ENCODE results near the gene CREB3. TPM values are rescaled to one million over a fixed set of nuclear protein-coding genes. Genes with fewer than 3 reads are reported as not detected.

Gene CREB3
- total and polyA plus RNA-seq, 12 donors = 47.0 to 142 (median 59.0) TPM

DNA sequence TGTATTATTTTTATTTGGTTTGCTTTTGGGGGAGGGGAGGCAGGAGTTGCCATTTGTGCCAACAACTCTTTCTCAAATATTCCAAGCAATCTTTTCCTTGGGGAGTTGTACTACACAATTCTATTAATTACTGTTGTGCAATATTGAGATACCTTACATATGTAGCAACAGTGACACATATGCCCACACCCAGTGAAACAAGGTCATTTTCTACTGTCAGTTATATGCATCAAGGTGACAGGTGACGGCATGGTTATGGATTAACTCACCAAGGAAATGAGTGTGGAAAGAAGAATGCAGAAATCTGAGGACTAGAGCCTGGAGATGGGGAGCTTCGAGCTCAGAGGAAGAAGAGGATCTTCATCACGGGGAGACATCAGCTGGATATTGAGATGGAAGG, 39.5 kb downstream of the CREB3 start:
- Histone ChIP-seq H3K9me3 (replicated peaks in 1 of 3) (no peaks in the 10 kb centered on the region), H3K4me3 (no peak overlapping the region), H3K4me1 (replicated peaks in 1 of 2) (peaks cover 18 to 32% of the 10 kb centered on the region in 2 donors), H3K27ac (peak overlapping the region in 2 of 5 donors; percentile 5 to 68), H3K36me3 (replicated peaks in 1 of 2) (no peaks in the 10 kb centered on the region), H3K27me3 (no peaks in the 10 kb centered on the region)
- TF ChIP-seq POLR2A (IDR thresholded peaks at IDR 0.05) = no peak
- TF ChIP-seq, protein P1, sequence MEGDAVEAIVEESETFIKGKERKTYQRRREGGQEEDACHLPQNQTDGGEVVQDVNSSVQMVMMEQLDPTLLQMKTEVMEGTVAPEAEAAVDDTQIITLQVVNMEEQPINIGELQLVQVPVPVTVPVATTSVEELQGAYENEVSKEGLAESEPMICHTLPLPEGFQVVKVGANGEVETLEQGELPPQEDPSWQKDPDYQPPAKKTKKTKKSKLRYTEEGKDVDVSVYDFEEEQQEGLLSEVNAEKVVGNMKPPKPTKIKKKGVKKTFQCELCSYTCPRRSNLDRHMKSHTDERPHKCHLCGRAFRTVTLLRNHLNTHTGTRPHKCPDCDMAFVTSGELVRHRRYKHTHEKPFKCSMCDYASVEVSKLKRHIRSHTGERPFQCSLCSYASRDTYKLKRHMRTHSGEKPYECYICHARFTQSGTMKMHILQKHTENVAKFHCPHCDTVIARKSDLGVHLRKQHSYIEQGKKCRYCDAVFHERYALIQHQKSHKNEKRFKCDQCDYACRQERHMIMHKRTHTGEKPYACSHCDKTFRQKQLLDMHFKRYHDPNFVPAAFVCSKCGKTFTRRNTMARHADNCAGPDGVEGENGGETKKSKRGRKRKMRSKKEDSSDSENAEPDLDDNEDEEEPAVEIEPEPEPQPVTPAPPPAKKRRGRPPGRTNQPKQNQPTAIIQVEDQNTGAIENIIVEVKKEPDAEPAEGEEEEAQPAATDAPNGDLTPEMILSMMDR (IDR thresholded peaks at IDR 0.05) = no peak
- WGBS, 4 donors = 68 to 81% (median 74%) methylated on average over 3 of the region's 3 CpGs
- no peak for DNase-seq
- intact Hi-C loops (cut with DNase I) = no loop called here

DNA sequence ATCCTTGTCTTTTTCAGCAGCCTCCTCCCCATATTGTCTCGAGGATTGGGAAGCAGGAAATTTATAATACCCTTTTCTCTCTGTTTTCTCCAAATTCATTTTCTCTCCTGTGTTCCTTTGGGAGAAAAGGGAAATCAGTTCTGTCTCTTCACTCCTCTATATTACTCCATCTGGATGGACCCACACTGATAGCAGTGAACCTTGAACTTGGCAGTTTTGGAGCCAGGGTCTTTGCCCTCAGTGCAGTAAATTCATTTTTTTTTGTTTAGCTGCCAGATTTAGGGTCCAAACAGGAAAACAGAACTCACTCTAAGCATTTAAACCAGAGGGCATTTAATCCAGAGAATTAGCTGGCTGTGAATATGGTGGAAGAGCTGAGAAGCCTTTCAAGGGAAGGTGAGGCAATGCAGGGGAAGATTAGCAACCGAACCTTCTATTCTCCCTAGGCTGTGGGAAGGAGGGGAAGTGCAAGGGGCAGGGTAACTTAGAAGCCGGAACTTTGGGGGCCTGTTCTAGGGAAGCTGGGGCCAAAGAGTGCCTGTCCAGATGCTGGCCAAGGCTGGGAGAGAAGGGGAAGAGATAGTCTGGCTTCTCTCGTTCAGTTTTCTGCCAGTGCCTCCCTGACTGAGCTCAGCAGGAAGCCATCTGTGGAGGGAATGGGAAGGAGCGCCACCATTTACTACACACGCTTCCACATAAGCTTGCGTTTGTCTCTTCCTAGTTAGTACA, 42.6 kb downstream of the CREB3 start:
- DNase-seq = peak in 4 of 7 donors; percentile 31 to 43 (median 38)
- no peak overlapping the region for H3K4me3 ChIP-seq
- H3K27me3 ChIP-seq = no peaks in the 10 kb centered on the region
- intact Hi-C loops (cut with DNase I) = no loop called here
- H3K27ac ChIP-seq = peak overlapping the region in 3 of 5 donors; percentile 28 to 53 (median 28)
- no peaks in the 10 kb centered on the region for H3K9me3 ChIP-seq (replicated peaks in 1 of 3)
- whole genome bisulfite sequencing, 4 donors = 58 to 63% (median 61%) methylated on average over 7 of the region's 7 CpGs
- H3K4me1 ChIP-seq (replicated peaks in 1 of 2) = peaks cover 18 to 32% of the 10 kb centered on the region in 2 donors
- TF ChIP-seq, protein P1 (IDR thresholded peaks at IDR 0.05) = no peak
- TF ChIP-seq POLR2A (IDR thresholded peaks at IDR 0.05) = no peak
- no peaks in the 10 kb centered on the region for H3K36me3 ChIP-seq (replicated peaks in 1 of 2)

DNA sequence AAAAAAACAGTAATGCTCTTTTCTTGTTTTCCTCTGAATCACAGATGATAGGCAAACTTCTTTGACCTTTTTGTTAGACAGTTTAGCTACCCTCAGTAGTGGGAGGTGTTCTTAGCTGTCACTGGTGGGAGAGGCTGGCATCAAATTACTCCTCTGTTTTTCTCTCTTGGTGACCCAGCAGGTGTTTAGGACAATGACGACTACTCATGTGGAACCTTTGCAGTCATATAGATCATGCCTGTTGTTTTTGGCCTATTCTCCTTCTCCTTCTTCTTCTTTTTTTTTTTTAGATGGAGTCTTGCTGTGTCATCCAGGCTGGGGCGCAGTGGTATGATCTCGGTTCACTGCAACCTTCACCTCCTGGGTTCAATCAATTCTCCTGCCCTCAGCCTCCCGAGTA, 43.6 kb downstream of the CREB3 start:
- no peak overlapping the region for H3K4me3 ChIP-seq
- WGBS, 4 donors = 42 to 58% (median 48%) methylated on average over 4 of the region's 4 CpGs
- no peaks in the 10 kb centered on the region for H3K27me3 ChIP-seq
- H3K36me3 ChIP-seq (replicated peaks in 1 of 2) = no peaks in the 10 kb centered on the region
- H3K27ac ChIP-seq = peak overlapping the region in 2 of 5 donors; percentile 28 to 29
- intact Hi-C loops (cut with DNase I) = no loop called here
- H3K4me1 ChIP-seq (replicated peaks in 1 of 2) = peaks cover 9 to 22% of the 10 kb centered on the region in 2 donors
- H3K9me3 ChIP-seq (replicated peaks in 1 of 3) = no peaks in the 10 kb centered on the region
- DNase-seq = no peak
- TF ChIP-seq POLR2A (IDR thresholded peaks at IDR 0.05) = no peak
- TF ChIP-seq, protein P1 (IDR thresholded peaks at IDR 0.05) = no peak

DNA sequence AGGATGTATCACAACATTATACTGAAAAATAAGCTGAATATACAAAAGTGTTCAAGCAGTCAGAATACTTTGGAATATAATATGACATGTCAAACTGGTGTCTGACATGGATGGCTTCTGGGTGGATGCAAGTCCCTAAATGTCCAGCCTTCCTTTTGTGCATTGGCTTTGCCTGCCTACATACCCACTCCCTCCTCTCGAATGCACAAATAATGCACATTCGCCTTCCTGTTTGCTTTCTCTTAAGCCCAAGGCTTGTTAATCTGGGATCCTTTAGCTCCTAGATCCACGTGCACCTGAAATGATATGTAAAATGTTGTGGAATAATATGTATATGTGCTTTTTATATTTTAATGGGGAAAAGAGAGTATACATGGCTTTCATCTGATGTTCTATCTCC, 46.0 kb downstream of the CREB3 start:
- Histone ChIP-seq H3K27me3 (no peaks in the 10 kb centered on the region), H3K36me3 (replicated peaks in 1 of 2) (no peaks in the 10 kb centered on the region), H3K9me3 (replicated peaks in 1 of 3) (no peaks in the 10 kb centered on the region), H3K4me1 (replicated peaks in 1 of 2) (peaks cover 0 to 9% of the 10 kb centered on the region in 2 donors), H3K27ac (no peak overlapping the region), H3K4me3 (no peak overlapping the region)
- intact Hi-C loops (cut with DNase I) = no loop called here
- 89 to 93% (median 91%) methylated on average over 3 of the region's 3 CpGs for WGBS, 4 donors
- DNase-seq = no peak
- TF ChIP-seq, protein P1 (IDR thresholded peaks at IDR 0.05) = no peak
- no peak for TF ChIP-seq POLR2A (IDR thresholded peaks at IDR 0.05)

Data from adrenal gland (tissue), 12 donors.